AG04450 (cell line): ENCODE results near the gene C1QTNF6. TPM values are rescaled to one million over a fixed set of nuclear protein-coding genes. Genes with fewer than 3 reads are reported as not detected.

Experiments
- CTCF ChIA-PET: fragments of 300-600, 350-600 bp; formaldehyde crosslinking; extraction: SDS; loops from one replicate; lab custom pipeline; 2022; ENCODE audit warnings: antibody characterized with exemption, inconsistent platforms; lab: Charles Lee
- POLR2A ChIA-PET: fragments of 350-600 bp; formaldehyde crosslinking; extraction: SDS; loops from one replicate; lab custom pipeline; 2021; ENCODE audit warnings: antibody characterized with exemption, inconsistent platforms; lab: Yijun Ruan, JAX
- DNase-seq: peaks from one replicate; pipeline ENCODE4 v3.0.0-alpha.2; 2011; ENCODE audit warnings: low read depth, low spot score
- H3K27ac ChIP-seq: one replicate; pipeline ENCODE4 v1.5.1; 2012; ENCODE audit warnings: low read depth, low read length, control low read depth
- H3K27me3 ChIP-seq: one replicate; pipeline ENCODE4 v1.6.0; 2012; ENCODE audit warnings: low read length; ENCODE audit not compliant: control insufficient read depth, insufficient read depth
- H3K4me3 ChIP-seq: 2 replicates; pipeline ENCODE4 v1.5.1; 2011; ENCODE audit warnings: mild to moderate bottlenecking, low read depth, low read length, control low read depth
- H3K9me3 ChIP-seq: 2 replicates; pipeline ENCODE4 v1.5.1; 2012; ENCODE audit warnings: low read length; ENCODE audit not compliant: control insufficient read depth, insufficient read depth
- CTCF ChIP-seq: IDR thresholded peaks from 2 replicates; pipeline ENCODE4 v1.5.1; 2011; ENCODE audit warnings: low read depth, low read length, control low read depth, inconsistent platforms
- polyA plus RNA-seq: library from polyadenylated mRNA; depleted of rRNA; stranded (reverse); fragments of >200 nt; gene quantifications from 2 replicates; pipeline ENCODE4 v1.2.3, GENCODE V29; 2011

Gene C1QTNF6
- polyA plus RNA-seq, 1 experiment: 8.2 TPM

DNA sequence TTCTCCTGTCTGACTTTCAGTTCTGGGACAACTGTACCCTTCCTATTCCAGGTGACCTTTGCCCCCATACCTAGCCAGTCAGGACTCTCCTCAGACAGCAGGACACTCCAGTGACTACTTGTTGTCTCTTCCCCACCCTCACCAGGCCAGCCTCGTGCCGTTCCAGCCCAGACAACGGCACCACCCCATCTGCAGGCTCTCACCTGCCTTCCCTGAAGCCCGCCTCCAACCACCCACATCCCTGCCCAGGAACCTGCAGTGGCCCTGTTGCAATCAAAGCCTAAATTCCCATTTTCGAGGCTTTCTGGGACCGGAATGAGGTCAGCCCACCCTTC is 42.0 kb downstream of the C1QTNF6 start:
- H3K27me3 ChIP-seq: peaks cover 36% of the 10 kb centered on the region
- ChIA-PET CTCF (no interaction called here), POLR2A (no interaction called here)
- peaks cover 1% of the 10 kb centered on the region; the same call in 1 of the 2 replicates for H3K9me3 ChIP-seq
- no peak for DNase-seq
- no peak for TF ChIP-seq CTCF
- H3K27ac ChIP-seq: no peak overlapping the region
- no peak overlapping the region for H3K4me3 ChIP-seq

DNA sequence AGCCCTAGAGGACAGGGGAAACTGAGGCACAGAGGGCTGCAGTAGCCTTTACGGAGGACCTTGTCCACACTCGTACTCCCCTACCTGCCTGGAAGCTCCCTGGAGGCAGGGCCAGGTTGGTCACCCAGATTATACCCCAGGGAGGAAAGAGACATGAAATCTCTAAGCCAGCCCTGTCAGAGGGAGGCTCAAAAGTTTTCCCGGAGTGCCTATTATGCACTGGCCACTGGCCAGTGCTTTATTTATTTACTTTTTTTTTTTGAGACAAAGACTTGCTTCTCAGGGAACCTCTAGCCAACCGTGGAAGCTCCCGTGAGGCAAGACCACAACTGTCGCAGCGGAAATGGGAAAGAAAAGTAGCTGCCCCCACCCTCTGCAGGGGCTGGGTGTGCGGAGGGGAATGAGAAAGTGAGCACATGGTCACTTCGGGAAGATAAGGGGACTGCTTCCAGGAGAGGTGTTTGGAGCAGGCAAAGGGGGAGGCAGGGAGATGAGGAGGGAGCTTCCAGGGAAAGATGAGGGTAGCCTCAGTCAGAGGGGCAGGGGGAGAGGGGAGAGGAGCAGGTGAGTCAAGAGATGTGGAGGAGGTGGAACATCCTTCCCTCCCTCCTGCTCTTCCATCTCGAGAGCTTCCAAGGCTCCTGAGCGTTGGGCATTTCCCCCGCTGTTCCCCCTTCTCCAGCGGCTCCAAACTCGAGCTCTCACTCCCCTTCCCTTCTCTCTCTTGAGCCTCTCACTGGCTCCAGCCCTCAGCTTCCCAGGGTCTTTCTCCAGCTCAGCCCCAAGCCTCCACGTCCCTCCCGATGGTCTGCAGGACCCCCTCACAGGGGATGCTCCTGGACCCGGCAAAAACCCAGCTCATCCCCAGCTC is 42.6 kb downstream of the C1QTNF6 start:
- Histone ChIP-seq H3K27ac (no peak overlapping the region), H3K9me3 (peaks cover 4% of the 10 kb centered on the region; the same call in 1 of the 2 replicates), H3K27me3 (peaks cover 36% of the 10 kb centered on the region), H3K4me3 (no peak overlapping the region)
- DNase-seq: no peak
- no peak for TF ChIP-seq CTCF
- CTCF ChIA-PET: no interaction called here
- POLR2A ChIA-PET: no interaction called here

DNA sequence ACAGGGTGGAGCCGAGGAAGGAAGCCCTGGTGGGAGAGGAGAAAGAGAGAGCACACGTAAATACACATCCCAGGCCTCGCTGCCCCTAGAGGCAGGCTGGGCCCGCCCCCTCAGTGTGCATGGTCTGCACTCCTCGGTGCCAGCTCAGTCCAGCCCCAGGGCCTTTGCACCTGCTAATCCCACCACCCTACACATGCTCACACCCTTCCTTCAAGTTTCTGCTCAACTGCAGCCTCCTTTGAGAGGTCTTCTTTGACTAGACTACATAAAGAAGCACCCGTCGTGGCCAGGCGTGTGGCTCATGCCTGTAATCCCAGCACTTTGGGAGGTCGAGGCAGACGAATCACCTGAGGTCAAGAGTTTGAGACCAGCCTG is 43.9 kb downstream of the C1QTNF6 start:
- TF ChIP-seq CTCF: no peak
- POLR2A ChIA-PET: no interaction called here
- CTCF ChIA-PET: no interaction called here
- H3K9me3 ChIP-seq: peaks cover 4% of the 10 kb centered on the region; the same call in 1 of the 2 replicates
- H3K27ac ChIP-seq: no peak overlapping the region
- H3K4me3 ChIP-seq: no peak overlapping the region
- H3K27me3 ChIP-seq: peaks cover 36% of the 10 kb centered on the region
- no peak for DNase-seq

DNA sequence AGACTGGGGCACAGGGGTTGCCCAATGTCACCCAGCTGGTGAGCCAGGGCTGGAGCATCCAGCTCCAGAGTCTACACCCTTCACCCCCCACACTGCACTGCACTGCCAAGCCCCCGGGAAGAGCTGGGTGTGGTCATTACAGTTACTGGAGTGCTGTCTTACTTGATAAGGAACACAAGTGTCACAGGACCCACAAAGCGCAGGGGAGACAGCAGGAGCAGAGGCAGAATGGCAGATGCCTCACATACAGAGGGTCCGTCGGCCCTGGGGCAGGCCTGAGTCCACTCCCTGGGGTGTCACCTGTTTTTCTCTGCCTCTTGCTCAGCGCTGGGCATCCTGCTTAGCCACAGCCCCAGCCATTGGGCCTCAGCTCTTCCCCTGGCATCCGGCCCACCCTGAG is 46.1 kb downstream of the C1QTNF6 start:
- peaks cover 44% of the 10 kb centered on the region for H3K27me3 ChIP-seq
- no peak overlapping the region for H3K4me3 ChIP-seq
- ChIA-PET CTCF (interaction anchor here (1.0 kb wide), 1 partner anchor 58 kb away, joined by 3 read pairs; no protein-coding TSS in a partner anchor), POLR2A (no interaction called here)
- H3K27ac ChIP-seq: no peak overlapping the region
- DNase-seq: no peak
- no peak for TF ChIP-seq CTCF
- H3K9me3 ChIP-seq: peaks cover 4% of the 10 kb centered on the region; the same call in 1 of the 2 replicates

DNA sequence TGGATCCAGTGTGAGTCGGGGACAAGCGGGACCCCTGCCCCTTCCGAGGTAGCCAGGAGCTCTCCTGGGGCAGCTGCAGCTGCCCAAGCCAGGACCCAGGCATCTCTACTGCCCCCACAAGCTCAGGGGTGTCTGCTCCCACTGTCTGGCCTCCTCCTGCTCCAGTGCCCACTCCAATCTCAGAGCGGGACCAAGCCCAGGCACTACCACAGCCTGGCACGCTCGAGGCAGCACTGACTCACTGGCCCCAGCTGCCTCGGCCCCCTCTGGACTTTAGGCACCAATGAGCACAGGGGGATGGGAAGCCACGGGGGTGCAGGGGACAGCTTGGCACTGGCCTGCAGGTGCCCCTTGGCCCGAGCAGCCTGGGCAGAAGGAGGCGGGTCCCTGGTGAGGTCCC is 46.6 kb downstream of the C1QTNF6 start:
- POLR2A ChIA-PET: no interaction called here
- peaks cover 4% of the 10 kb centered on the region; the same call in 1 of the 2 replicates for H3K9me3 ChIP-seq
- H3K27ac ChIP-seq: no peak overlapping the region
- H3K4me3 ChIP-seq: no peak overlapping the region
- H3K27me3 ChIP-seq: peaks cover 46% of the 10 kb centered on the region
- CTCF ChIA-PET: interaction anchor here (1.0 kb wide), 1 partner anchor 58 kb away, joined by 3 read pairs; no protein-coding TSS in a partner anchor
- TF ChIP-seq CTCF: no peak
- DNase-seq: no peak
